ENCODE measurements around the gene PKIG. TPM values are rescaled to one million over a fixed set of nuclear protein-coding genes. Genes with fewer than 3 reads are reported as not detected.

The PKIG gene
- total RNA-seq, 2 donors from 2014 or later, result 43.6 to 64.9 TPM

DNA sequence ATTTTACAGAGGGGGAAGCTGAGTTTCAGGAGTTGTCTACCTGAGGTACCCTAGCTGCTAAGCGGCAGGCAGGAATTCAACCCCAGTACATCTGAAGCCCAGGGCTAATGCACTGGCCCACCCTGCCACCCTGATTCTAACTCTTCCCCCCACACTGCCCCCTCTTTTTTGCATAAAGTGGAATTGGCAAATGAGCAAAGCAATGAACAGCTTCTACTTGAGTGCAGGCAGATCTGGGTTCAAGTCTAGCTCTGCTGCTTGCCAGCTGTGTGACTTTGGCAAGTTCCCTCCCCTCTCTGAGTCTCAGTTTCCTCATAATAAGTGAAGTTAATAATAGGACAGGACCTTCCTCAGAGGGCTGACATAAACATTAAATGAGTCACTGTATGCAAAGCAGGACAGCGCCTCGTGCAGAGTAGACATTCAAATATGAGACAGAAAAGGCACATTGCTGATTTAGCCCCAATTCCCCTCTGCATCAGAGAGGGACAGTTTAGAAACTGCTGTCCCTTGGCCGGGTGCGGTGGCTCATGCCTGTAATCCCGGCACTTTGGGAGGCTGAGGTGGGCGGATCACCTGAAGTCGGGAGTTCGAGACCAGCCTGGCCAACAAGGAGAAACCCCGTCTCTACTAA, 64.4 kb downstream of the PKIG start:
- Histone ChIP-seq H3K36me3 (replicated peaks in 1 of 2; ENCODE audit: insufficient read depth in 1 of 2, low read depth in 2 of 2) (no peaks in the 10 kb centered on the region), H3K4me1 (peaks cover 36% of the 10 kb centered on the region), H3K9me3 (no peaks in the 10 kb centered on the region), H3K4me3 (no peak overlapping the region), H3K27me3 (no peaks in the 10 kb centered on the region), H3K27ac (peak overlapping the region in 1 of 4 donors; percentile 9)
- WGBS, 2 donors, result 81 to 85% methylated on average over 10 of the region's 10 CpGs
- intact Hi-C loops (cut with DNase I), result no loop called here
- no peak for TF ChIP-seq POLR2A (IDR thresholded peaks at IDR 0.05)
- TF ChIP-seq, protein P1, sequence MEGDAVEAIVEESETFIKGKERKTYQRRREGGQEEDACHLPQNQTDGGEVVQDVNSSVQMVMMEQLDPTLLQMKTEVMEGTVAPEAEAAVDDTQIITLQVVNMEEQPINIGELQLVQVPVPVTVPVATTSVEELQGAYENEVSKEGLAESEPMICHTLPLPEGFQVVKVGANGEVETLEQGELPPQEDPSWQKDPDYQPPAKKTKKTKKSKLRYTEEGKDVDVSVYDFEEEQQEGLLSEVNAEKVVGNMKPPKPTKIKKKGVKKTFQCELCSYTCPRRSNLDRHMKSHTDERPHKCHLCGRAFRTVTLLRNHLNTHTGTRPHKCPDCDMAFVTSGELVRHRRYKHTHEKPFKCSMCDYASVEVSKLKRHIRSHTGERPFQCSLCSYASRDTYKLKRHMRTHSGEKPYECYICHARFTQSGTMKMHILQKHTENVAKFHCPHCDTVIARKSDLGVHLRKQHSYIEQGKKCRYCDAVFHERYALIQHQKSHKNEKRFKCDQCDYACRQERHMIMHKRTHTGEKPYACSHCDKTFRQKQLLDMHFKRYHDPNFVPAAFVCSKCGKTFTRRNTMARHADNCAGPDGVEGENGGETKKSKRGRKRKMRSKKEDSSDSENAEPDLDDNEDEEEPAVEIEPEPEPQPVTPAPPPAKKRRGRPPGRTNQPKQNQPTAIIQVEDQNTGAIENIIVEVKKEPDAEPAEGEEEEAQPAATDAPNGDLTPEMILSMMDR (IDR thresholded peaks at IDR 0.05), result no peak
- no peak for ATAC-seq
- DNase-seq, result peak in 1 of 4 donors; percentile 42

DNA sequence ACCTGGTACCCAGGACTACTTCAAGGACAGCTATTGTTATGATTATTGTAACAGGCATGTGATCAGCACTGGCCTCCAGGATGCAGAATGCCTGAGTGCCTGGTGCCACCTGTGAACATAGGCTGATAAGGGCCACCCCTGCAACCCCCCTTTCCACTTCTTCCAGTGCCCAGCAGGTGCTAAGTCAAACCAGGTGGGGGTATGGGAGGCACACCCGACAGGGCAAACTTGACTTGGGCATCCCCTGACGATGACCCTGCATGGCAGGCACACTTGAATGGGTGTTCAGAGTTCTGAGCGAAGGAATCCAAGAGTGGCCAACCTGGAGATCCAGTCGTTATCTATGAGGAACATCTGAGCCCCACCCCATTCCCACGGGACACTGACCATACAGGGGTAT, 65.7 kb downstream of the PKIG start:
- Histone ChIP-seq H3K27me3 (no peaks in the 10 kb centered on the region), H3K9me3 (no peaks in the 10 kb centered on the region), H3K4me1 (peaks cover 26% of the 10 kb centered on the region), H3K36me3 (replicated peaks in 1 of 2; ENCODE audit: insufficient read depth in 1 of 2, low read depth in 2 of 2) (no peaks in the 10 kb centered on the region), H3K27ac (no peak overlapping the region), H3K4me3 (no peak overlapping the region)
- DNase-seq, result peak in 2 of 4 donors; percentile 22 to 54
- ATAC-seq, result no peak
- no peak for TF ChIP-seq POLR2A (IDR thresholded peaks at IDR 0.05)
- TF ChIP-seq, protein P1 (IDR thresholded peaks at IDR 0.05), result no peak
- intact Hi-C loops (cut with DNase I), result no loop called here
- 60 to 77% methylated on average over 1 to 5 of the region's 5 CpGs for WGBS, 2 donors

DNA sequence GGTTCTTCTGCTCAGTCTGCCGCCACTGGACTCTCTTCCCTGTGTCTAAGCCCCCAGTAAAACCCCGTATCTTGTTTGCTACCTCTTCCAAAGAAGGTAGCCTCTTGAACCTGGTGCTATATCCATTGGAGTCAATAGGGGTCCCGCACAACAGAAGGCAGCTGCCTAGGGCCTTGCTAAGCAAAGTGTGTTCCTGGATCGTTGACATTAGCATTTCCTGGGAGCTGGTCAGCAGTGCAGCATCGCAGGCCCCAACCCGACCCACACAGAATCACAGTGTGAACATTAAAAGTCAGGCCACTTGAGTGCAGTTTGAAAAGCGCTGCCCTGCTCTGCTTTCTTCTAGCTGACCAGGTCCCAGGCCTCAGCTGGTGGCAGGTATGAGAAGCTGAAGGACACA, 66.2 kb downstream of the PKIG start:
- peaks cover 23% of the 10 kb centered on the region for H3K4me1 ChIP-seq
- DNase-seq, result no peak
- intact Hi-C loops (cut with DNase I), result no loop called here
- no peak overlapping the region for H3K27ac ChIP-seq
- 80 to 81% methylated on average over 6 to 7 of the region's 7 CpGs for WGBS, 2 donors
- no peak for ATAC-seq
- no peaks in the 10 kb centered on the region for H3K9me3 ChIP-seq
- H3K4me3 ChIP-seq, result no peak overlapping the region
- no peaks in the 10 kb centered on the region for H3K36me3 ChIP-seq (replicated peaks in 1 of 2; ENCODE audit: insufficient read depth in 1 of 2, low read depth in 2 of 2)
- TF ChIP-seq POLR2A (IDR thresholded peaks at IDR 0.05), result no peak
- TF ChIP-seq, protein P1 (IDR thresholded peaks at IDR 0.05), result no peak
- no peaks in the 10 kb centered on the region for H3K27me3 ChIP-seq

- intact Hi-C loops (cut with DNase I), result no loop called here
- Histone ChIP-seq H3K27ac (no peak overlapping the region), H3K36me3 (replicated peaks in 1 of 2; ENCODE audit: insufficient read depth in 1 of 2, low read depth in 2 of 2) (no peaks in the 10 kb centered on the region), H3K27me3 (no peaks in the 10 kb centered on the region), H3K4me1 (peaks cover 23% of the 10 kb centered on the region), H3K9me3 (no peaks in the 10 kb centered on the region), H3K4me3 (no peak overlapping the region)
- WGBS, 2 donors, result 73 to 76% methylated on average over 3 of the region's 3 CpGs
- no peak for TF ChIP-seq POLR2A (IDR thresholded peaks at IDR 0.05)
- TF ChIP-seq, protein P1 (IDR thresholded peaks at IDR 0.05), result no peak
- no peak for ATAC-seq
- no peak for DNase-seq
Measured at GRCh38 chr20:44649126-44649525, 66.7 kb downstream of the PKIG start.

DNA sequence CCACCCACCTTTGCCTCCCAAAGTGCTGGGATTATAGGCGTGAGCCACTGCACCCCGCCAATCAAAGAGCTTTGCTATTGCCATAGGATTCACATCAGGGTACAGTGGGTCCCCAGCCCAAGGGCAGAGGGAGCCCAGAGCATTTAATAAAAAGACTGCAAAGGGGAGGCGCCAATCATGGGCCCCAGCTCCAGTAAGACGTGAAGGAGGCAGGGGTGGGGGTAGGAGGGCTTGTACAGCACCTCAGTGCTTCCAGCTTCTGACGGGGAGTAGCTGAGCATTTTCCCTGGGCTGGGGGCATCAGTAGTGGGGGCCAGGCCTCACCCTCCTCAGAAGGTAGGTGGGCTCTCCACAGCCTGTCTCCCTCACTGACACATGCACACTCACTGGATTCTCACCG, 67.6 kb downstream of the PKIG start:
- Histone ChIP-seq H3K9me3 (no peaks in the 10 kb centered on the region), H3K36me3 (replicated peaks in 1 of 2; ENCODE audit: insufficient read depth in 1 of 2, low read depth in 2 of 2) (no peaks in the 10 kb centered on the region), H3K27ac (no peak overlapping the region), H3K4me1 (peaks cover 17% of the 10 kb centered on the region), H3K4me3 (no peak overlapping the region), H3K27me3 (no peaks in the 10 kb centered on the region)
- intact Hi-C loops (cut with DNase I), result no loop called here
- 79 to 96% methylated on average over 6 of the region's 6 CpGs for WGBS, 2 donors
- TF ChIP-seq, protein P1 (IDR thresholded peaks at IDR 0.05), result no peak
- no peak for TF ChIP-seq POLR2A (IDR thresholded peaks at IDR 0.05)
- DNase-seq, result no peak
- ATAC-seq, result no peak

Measured in body of pancreas (tissue), 4 donors.